DMS79 treated with DMSO at 0.1 percent for 48 hours (cell line): ENCODE data around the gene EMILIN2.
"Not testable (repeated sequence)": the region's sequence is repeated elsewhere in the genome, so short reads cannot be mapped to it uniquely, and the experiment has no call there.

Source experiments
- DNase-seq: peaks from one replicate; lab custom pipeline; 2025; lab: John Stamatoyannopoulos, UW

The EMILIN2 gene

GRCh38 chr18:2845172-2845571 lies 1.6 kb upstream of the EMILIN2 start:
- no peak for DNase-seq

- no peak for DNase-seq
Measured at GRCh38 chr18:2847317-2848246, 776 bp downstream of the EMILIN2 start.

- DNase-seq = no peak
Measured at GRCh38 chr18:2848247-2849246, 1.7 kb downstream of the EMILIN2 start.

- no peak for DNase-seq
Measured at GRCh38 chr18:2850816-2851215, 4.0 kb downstream of the EMILIN2 start.

- DNase-seq = no peak
Measured at GRCh38 chr18:2851771-2852170, 5.0 kb downstream of the EMILIN2 start.

GRCh38 chr18:2852460-2852859 lies 5.7 kb downstream of the EMILIN2 start:
- not testable (repeated sequence) for DNase-seq

- DNase-seq = no peak
Measured at GRCh38 chr18:2853173-2853925, 6.5 kb downstream of the EMILIN2 start.

GRCh38 chr18:2853926-2854664 lies 7.3 kb downstream of the EMILIN2 start:
- DNase-seq = no peak

GRCh38 chr18:2854875-2855274 lies 8.1 kb downstream of the EMILIN2 start:
- no peak for DNase-seq

- no peak for DNase-seq
Measured at GRCh38 chr18:2855560-2856350, 8.9 kb downstream of the EMILIN2 start.

GRCh38 chr18:2856547-2857170 lies 9.9 kb downstream of the EMILIN2 start:
- DNase-seq = no peak

GRCh38 chr18:2857491-2858131 lies 10.8 kb downstream of the EMILIN2 start:
- DNase-seq = no peak

- not testable (repeated sequence) for DNase-seq
Measured at GRCh38 chr18:2860397-2860796, 13.6 kb downstream of the EMILIN2 start.

- not testable (repeated sequence) for DNase-seq
Measured at GRCh38 chr18:2863997-2864396, 17.2 kb downstream of the EMILIN2 start.

GRCh38 chr18:2866465-2866864 lies 19.7 kb downstream of the EMILIN2 start:
- not testable (repeated sequence) for DNase-seq

- no peak for DNase-seq
Measured at GRCh38 chr18:2869207-2869606, 22.4 kb downstream of the EMILIN2 start.

- DNase-seq = no peak
Measured at GRCh38 chr18:2871111-2871720, 24.4 kb downstream of the EMILIN2 start.

GRCh38 chr18:2872095-2872494 lies 25.3 kb downstream of the EMILIN2 start:
- DNase-seq = no peak

GRCh38 chr18:2874765-2875164 lies 28.0 kb downstream of the EMILIN2 start:
- DNase-seq = no peak
